Uterus (tissue), 3 donors: ENCODE results near the gene MSL3B.

Experiments
- DNase-seq, 2 donors: peaks; one replicate each; pipeline ENCODE4 v3.0.0-alpha.2; 2019 to 2020
- H3K27ac ChIP-seq, 2 donors: fragments of 200-600 bp; sonication (generic); 1 replicate in 1 of 2; 2 replicates in 1 of 2; pipeline ENCODE4 v1.5.1; 2016 to 2018
- H3K27me3 ChIP-seq, 2 donors: fragments of 200-600 bp; sonication (generic); one replicate each; pipeline ENCODE4 v1.5.1; 2018 to 2019; ENCODE audit warnings: control low read depth in 1 of 2
- H3K36me3 ChIP-seq, 2 donors: fragments of 200-600 bp; sonication (generic); one replicate each; pipeline ENCODE4 v1.5.1; 2019; ENCODE audit warnings: control low read depth in 1 of 2
- H3K4me1 ChIP-seq, 2 donors: fragments of 200-600 bp; sonication (generic); one replicate each; pipeline ENCODE4 v1.5.1; 2018 to 2019; ENCODE audit warnings: control low read depth in 1 of 2
- H3K4me3 ChIP-seq, 2 donors: fragments of 200-600 bp; sonication (generic); 1 replicate in 1 of 2; 2 replicates in 1 of 2; pipeline ENCODE4 v1.5.1; 2018 to 2019; ENCODE audit warnings: mild to moderate bottlenecking in 1 of 2
- H3K9me3 ChIP-seq, 2 donors: fragments of 200-600 bp; sonication (generic); one replicate each; pipeline ENCODE4 v1.5.1; 2019; ENCODE audit warnings: control low read depth in 1 of 2
- CTCF ChIP-seq, 4 experiments: fragments of 200-600 bp in 2 of 4; fragments of 450-650 bp in 2 of 4; sonication (generic) in 2 of 4; IDR thresholded peaks; one replicate each; pipeline ENCODE4 v1.5.1; 2016 to 2019; ENCODE audit warnings: antibody characterized with exemption in 4 of 4, mild to moderate bottlenecking in 2 of 4, moderate library complexity in 1 of 4
- POLR2A ChIP-seq, 2 donors: fragments of 450-650 bp; IDR thresholded peaks; one replicate each; pipeline ENCODE4 v1.6.1; 2016; ENCODE audit warnings: antibody characterized with exemption in 2 of 2, mild to moderate bottlenecking in 1 of 2, moderate library complexity in 1 of 2
- intact Hi-C: fragments of 100-400 bp; cut with DNase I; formaldehyde crosslinking; loops from one replicate; pipeline ENCODE4 v1.15.1; 2023; ENCODE audit warnings: low total_unique reads
- donor health status: DM: yes; HTN: yes; CAD: no.

Gene MSL3B

GRCh38 chr2:233829193-233830110 lies 38.7 kb downstream of the MSL3B start:
- Histone ChIP-seq H3K9me3 (no peaks in the 10 kb centered on the region), H3K4me3 (no peak overlapping the region), H3K36me3 (no peaks in the 10 kb centered on the region), H3K4me1 (no peaks in the 10 kb centered on the region), H3K27ac (no peak overlapping the region), H3K27me3 (no peaks in the 10 kb centered on the region)
- intact Hi-C loops, result no loop called here
- no peak for DNase-seq
- TF ChIP-seq POLR2A (IDR thresholded peaks at IDR 0.05) (no peak), CTCF (IDR thresholded peaks at IDR 0.05) (no peak)

GRCh38 chr2:233828546-233829192 lies 39.5 kb downstream of the MSL3B start:
- no peak for TF ChIP-seq POLR2A (IDR thresholded peaks at IDR 0.05)
- TF ChIP-seq CTCF (IDR thresholded peaks at IDR 0.05), result no peak
- no peaks in the 10 kb centered on the region for H3K9me3 ChIP-seq
- DNase-seq, result no peak
- H3K4me1 ChIP-seq, result no peaks in the 10 kb centered on the region
- H3K4me3 ChIP-seq, result no peak overlapping the region
- intact Hi-C loops, result no loop called here
- no peak overlapping the region for H3K27ac ChIP-seq
- no peaks in the 10 kb centered on the region for H3K36me3 ChIP-seq
- no peaks in the 10 kb centered on the region for H3K27me3 ChIP-seq

GRCh38 chr2:233824373-233824772 lies 43.8 kb downstream of the MSL3B start:
- Histone ChIP-seq H3K4me1 (no peaks in the 10 kb centered on the region), H3K27me3 (no peaks in the 10 kb centered on the region), H3K36me3 (no peaks in the 10 kb centered on the region), H3K9me3 (no peaks in the 10 kb centered on the region), H3K4me3 (no peak overlapping the region), H3K27ac (no peak overlapping the region)
- intact Hi-C loops, result no loop called here
- no peak for DNase-seq
- no peak for TF ChIP-seq POLR2A (IDR thresholded peaks at IDR 0.05)

GRCh38 chr2:233823731-233824121 lies 44.5 kb downstream of the MSL3B start:
- Histone ChIP-seq H3K9me3 (no peaks in the 10 kb centered on the region), H3K27ac (no peak overlapping the region), H3K27me3 (no peaks in the 10 kb centered on the region), H3K4me3 (no peak overlapping the region), H3K4me1 (no peaks in the 10 kb centered on the region), H3K36me3 (no peaks in the 10 kb centered on the region)
- DNase-seq, result no peak
- intact Hi-C loops, result no loop called here
- TF ChIP-seq CTCF (IDR thresholded peaks at IDR 0.05), result no peak
- no peak for TF ChIP-seq POLR2A (IDR thresholded peaks at IDR 0.05)

GRCh38 chr2:233822781-233823730 lies 45.1 kb downstream of the MSL3B start:
- H3K27me3 ChIP-seq, result no peaks in the 10 kb centered on the region
- no peaks in the 10 kb centered on the region for H3K36me3 ChIP-seq
- H3K27ac ChIP-seq, result no peak overlapping the region
- H3K9me3 ChIP-seq, result no peaks in the 10 kb centered on the region
- TF ChIP-seq POLR2A (IDR thresholded peaks at IDR 0.05) (no peak), CTCF (IDR thresholded peaks at IDR 0.05) (no peak)
- DNase-seq, result no peak
- intact Hi-C loops, result no loop called here
- no peaks in the 10 kb centered on the region for H3K4me1 ChIP-seq
- no peak overlapping the region for H3K4me3 ChIP-seq
